Stimulated activated CD4-positive, alpha-beta T cell treated with anti-CD3 and anti-CD28 coated beads, TNF-alpha, amount 100 ng/mL, for 1 hour (primary cell): ENCODE results near the gene FANCI.

Experiments
- DNase-seq, 3 donors: peaks; one replicate each; pipeline ENCODE4 v3.0.0-alpha.2; 2020; ENCODE audit warnings: low read depth in 3 of 3, low spot score in 1 of 3

The FANCI gene

GRCh38 chr15:89330881-89331595, 87.3 kb downstream of the FANCI start:
- no peak for DNase-seq

DNA sequence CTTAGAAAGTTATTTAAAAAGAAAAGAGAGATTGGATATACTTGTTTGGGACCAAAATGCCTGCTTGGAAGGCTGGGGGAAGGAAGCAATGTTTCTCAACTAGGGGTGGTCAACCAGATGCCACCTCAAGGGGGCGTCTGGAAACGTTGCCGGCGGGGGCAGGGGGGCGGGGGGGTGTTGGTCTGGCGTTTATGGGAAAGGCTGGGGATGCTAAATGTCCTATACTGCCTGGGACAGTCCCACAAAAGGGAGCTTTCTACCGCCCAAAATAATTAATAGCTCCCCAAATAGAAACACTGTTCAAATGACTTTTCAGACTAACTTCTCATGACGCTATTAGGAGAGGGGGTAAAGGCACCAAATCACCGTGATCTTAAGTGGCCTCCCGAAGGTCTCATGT, 88.7 kb downstream of the FANCI start:
- DNase-seq: no peak

DNA sequence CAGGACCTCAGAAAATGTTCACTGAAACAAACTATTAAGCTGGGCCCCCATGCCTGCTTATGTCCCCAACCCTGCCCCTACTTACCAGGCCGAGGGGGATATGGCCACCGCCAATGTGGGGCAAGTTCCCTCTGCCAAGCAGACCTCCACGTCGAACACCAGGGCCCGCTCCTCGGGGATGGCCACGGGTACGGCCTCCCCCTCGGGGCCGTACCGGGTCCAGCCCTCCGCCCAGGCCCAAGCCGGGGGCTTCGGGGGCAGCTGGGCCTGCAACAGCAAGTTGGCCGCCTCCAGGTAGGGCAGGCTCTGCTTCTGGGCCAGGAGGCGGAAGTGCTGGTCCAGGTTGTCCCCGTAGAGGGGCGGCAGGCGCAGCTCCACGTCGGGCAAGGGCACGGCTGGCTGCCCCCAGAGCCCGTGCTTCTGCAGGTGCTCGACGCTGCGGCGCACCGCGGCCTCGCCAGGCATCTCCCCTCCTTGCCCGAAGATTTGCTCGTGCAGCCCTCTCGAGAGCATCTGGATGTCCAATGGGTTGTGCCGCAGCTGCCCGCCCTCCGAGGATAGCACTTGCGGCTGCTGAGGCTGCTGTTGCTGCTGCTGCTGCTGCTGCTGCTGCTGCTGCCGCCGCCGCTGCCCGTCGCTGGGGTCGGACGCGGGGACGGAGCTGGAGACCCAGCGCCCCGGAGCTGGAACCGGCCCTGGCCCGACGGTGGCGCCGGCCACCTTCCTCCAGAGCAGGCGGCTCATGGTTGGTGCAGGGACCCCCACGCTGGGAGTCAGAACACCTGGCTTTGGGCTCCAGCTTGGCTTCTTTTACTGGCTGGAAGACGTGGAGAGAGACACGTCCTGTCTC, 89.5 kb downstream of the FANCI start:
- no peak for DNase-seq

DNA sequence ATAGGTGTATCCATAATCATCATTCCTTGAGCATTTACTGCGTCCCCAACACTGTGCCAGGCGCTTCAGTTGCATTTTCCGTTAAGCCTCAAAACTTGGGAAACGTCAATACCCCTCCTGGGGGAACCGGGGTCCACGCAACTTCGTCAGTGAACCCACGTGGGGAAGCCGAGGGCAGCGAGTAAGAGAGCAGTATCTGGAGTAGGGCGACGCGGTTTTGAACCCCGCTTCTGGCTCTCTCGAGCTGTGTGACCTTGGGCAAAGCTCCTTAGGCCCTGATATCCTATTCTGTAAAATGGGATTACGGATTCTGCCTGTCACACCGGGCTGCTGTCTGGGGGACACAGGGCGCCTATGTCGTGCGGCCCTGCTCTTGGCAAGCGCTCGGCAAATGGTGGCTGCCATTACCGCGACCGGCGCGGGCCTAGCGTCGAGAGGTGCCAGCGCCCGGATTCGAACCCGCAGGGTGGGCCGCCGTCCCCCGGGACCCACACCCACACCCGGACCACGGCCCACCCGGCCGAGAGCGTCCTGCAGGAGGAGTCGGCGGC, 90.3 kb downstream of the FANCI start:
- no peak for DNase-seq

- peak; percentile 99 for DNase-seq
Measured at GRCh38 chr15:89334510-89335297, 90.9 kb downstream of the FANCI start, which contains the start of gene POLG. TSS of gene POLG (minus strand) at chr15:89334824. CDS start at chr15:89333754, 1,070 bp downstream.

DNA sequence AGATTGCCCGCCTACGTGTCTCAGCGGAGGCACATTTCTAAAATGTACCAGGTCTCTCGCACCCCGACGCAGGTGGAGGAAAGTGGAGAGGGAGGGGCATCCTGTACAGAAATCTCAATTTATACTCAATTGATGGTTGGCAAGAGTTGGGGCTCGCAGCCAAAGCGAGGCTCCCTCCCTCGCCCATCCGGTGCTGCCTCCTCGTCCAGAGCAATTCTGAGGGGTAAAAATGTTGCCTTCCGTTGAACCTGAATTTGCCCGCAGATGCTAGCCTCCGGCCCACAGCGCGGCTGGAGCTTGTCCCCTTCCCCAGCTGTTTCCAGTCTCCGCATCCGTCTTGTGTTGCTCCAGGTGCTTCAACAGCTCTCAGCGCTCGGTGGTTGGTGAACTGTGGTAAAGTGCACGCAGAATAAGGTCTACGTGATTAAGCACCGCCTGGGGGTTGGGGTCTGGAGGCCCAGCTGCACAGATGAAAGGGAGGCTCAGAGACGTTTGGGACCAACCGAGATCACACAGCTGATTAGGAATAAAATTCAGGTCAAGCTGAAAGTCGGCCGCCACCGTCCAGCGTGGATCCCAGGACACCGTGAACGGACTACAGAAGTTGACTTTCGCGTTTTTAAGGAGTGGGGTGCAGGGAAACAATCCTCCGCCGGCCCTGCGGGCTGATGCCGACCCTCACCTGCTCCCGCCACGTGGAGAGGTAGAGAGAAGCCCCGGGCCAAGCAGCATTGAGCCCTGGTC, 91.7 kb downstream of the FANCI start:
- DNase-seq: no peak

- no peak for DNase-seq
Measured at GRCh38 chr15:89338036-89338435, 94.3 kb downstream of the FANCI start.

DNA sequence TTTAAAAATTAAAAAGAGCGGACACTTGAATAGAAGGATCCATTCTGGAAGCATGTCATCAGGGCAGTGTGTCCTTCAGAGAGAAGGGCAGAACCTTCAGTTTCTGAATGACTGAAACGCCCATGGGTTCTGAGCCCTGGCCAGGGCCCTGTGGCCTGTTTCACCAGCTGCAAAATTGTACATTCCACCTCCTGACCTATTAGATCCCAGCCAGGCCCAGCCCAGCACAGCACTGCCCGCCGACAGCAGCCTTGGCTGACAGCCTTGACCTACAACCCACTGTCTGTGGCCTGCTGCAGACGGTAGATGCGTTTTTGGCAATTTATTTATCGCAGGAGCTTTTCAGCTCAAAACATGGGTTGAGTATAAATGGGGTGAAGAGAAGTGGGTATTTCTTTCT, 96.8 kb downstream of the FANCI start:
- DNase-seq: no peak

GRCh38 chr15:89341316-89342005, 97.7 kb downstream of the FANCI start:
- no peak for DNase-seq

GRCh38 chr15:89342840-89343239, 99.1 kb downstream of the FANCI start:
- DNase-seq: no peak

DNA sequence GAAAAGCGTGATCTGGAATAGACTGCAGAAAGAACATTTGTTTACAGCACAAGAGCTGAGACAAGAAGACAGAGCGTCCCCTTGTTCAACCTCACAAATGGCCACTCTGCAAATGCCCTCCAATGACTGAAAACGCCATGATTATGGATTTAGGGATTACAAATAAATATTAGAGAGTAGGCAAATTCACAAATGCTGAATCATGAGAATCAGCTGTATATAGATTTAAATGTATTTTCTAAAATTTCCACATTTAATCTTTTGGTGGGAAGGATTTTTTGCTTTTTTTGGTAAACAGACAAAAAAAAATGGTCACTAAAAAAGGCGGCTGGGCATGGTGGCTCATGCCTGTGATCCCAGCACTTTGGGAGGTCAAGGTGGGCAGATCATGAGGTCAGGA, 101.5 kb downstream of the FANCI start:
- no peak for DNase-seq

DNA sequence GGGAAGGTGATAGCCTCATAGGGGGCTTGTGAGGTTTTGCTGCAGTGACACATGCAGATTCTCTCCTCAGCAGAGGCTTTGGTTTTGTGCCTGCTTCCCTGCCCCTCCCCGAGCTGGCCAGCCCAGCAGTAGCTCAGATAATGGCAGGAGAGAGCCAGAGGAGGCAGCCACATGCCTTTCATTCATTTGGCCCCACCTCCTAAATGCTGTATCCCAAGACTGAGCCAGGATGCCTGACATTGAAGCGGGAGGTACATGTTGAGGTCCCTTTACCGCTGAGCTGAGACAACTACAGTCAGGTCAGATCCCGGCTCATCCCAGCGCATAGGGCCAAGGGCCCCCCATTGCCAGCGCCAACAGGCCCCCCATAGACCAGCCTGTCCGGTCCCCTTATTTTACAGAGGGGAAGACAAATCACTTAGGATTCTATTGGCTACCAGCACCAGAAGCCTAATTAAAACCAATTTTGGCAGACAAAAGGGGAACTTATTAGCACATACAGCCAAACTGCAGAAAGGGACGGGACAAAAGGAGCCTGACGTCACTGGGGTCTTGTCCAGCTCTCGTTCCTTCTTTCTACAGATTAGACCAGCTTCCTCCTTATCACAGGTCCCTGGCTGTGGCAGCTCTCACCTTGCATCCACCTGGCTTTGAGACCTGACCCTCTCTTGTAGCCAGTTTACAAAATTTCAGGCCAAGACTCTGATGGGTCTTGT, 102.9 kb downstream of the FANCI start:
- no peak for DNase-seq

GRCh38 chr15:89349206-89349558, 105.4 kb downstream of the FANCI start:
- no peak for DNase-seq

DNA sequence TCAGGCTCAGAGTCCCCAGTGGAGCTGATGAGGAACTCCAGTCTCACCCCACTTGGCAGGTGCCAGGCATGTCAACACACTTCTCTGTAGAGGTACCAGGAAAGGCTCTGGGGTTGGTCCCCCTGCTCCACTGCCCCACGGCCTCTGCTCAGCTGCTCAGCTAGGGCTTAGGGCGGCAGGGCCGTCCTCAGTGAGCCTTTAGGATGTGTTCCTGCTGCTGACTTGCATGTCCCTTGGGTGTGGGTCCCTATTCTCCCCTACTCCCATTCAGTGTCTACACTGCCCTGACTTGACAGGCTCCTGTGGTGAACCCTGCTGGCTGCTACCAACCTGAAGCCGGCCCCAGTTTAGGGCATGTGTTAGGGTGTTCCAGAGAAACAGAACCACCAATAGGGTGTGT, 108.7 kb downstream of the FANCI start:
- no peak for DNase-seq

- no peak for DNase-seq
Measured at GRCh38 chr15:89353991-89354390, 110.2 kb downstream of the FANCI start.

- no peak for DNase-seq
Measured at GRCh38 chr15:89356634-89357298, 113.0 kb downstream of the FANCI start.

DNA sequence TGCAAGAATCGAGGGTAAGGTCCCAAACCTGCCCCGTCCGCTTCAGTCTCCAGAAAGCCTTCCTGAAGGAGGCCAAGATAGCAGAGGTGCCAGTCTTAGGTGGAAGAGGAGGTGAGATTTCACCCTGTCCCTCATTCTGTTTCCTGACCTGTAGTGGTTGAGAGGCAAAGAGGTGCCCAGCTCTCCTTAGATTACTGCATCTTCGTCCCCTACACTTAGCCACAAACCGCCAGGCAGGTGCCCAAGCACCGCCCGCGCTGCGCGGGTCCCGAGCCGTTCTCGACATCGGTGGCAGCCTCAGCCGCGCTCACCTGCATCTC, 114.6 kb downstream of the FANCI start:
- DNase-seq: no peak

GRCh38 chr15:89358755-89359439, 115.1 kb downstream of the FANCI start:
- peak; percentile 26 to 86 (median 71) for DNase-seq
